HG02970 (cell line): ENCODE results near the gene CDH7.

Source experiments
- ATAC-seq: cut with Tn5 transposase; IDR thresholded peaks from one replicate; pipeline ENCODE4 v1.9.1; 2021; ENCODE audit warnings: mild to moderate bottlenecking, moderate library complexity, moderate number of reproducible peaks; ENCODE audit not compliant: unreplicated experiment, low FRiP score

The CDH7 gene

DNA sequence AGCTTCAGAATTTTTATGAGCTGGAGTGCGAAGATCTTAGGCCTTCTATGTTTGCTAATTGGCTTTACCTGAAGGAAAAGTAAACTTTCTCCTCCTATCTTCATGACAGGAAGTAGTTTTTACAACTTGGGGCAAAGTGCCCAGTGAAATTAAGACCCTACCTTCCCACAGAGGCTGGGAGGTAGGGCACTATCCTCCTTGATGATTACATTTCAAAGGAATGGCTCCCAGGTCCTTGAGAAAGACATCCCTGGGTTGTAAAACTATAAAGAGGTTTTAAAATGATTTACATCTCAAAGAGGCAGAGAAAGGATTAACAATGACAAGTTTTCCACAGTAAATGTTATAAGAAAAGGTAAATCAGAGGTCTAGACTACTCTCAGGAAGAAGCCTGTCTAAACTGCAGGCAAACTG, 155.8 kb downstream of the CDH7 start:
- no peak for ATAC-seq

DNA sequence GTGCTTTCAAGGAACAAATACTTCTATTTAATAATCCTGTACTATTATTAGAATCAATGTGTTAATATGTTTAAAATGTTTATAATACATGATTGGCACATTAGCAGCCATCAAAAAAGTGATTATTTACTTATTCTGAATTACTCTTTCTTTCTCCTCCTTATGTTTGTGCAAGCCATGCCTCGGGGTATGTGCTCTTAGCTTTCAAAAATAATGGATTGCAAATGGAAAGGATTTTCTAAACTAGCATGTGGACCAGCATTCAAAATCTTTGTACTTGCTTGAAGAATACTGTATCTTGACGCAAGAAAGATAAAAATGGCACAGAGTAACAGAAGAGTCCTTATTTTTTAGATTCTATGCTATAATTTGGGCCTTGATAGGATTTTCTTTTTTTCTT, 156.5 kb downstream of the CDH7 start:
- ATAC-seq, result no peak

DNA sequence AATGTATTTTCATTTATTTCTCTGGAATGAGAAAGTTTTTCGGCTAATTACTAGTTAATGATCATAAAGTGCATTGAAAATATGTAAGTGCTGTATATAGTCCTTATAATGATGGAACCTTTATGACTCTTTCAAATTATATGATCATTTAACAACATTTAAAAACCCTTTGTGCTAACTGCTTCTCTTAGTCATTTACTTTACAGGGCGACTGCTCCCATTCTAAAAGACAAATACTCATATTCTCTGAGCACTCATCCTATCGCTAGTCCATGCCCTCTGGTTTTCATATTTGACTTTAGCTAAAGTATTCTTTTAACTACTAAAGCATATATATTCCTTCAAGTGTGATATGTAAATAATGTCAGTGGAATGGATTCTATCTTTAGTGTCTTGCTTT, 168.2 kb downstream of the CDH7 start:
- no peak for ATAC-seq

DNA sequence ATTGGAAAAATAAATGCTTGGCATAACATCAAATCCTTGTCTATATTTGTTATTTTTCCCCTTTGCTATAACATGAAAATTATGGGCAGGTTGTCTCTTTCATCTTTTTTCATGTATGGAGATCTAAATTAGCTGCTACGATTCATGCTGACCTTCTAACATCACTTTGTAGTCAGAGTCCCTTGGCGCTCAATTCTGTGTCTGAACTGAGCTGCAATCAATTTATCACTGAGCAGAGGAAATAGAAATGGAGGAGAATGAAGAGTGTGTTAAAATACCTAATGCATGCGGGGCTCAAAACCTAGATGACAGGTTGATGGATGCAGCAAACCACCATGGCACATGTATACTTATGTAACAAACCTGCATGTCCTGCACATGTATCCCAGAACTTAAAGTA, 168.9 kb downstream of the CDH7 start:
- no peak for ATAC-seq

DNA sequence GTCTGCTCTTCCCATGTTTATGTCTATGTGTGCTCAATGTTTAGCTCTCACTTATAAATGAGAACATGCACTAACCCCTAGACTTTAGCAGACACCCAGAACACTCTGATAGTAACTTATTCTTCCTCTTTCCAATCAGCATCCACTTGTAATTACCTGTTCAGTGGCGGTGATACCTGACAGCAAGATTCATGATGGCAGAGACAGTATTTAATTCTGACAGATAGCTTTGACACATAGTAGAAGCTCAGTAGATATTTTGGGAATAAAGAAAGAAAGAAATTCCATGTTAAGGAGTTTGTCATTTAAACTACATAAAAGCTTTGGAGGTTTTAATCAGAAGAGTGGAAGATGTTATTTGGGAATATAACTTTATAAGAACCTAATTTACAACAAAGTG, 171.3 kb downstream of the CDH7 start:
- no peak for ATAC-seq

DNA sequence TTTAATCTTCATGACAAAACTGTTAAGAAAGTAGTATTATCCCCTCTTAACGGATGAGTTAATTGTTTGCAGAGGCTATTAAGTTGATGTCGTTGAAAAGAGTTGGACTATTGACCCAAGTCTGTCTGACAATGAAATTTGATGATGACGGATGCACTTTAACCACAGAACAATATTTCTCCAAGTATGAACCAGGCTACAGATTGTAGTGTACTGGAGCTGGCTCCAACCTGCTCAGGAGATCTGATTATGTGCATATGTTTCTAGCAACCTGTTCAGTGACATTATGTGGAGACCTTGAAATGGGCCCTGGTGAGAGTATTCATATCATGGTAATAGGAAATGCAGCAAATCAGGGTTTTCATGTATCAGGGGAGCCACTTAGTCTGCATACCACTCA, 174.1 kb downstream of the CDH7 start:
- ATAC-seq, result no peak

DNA sequence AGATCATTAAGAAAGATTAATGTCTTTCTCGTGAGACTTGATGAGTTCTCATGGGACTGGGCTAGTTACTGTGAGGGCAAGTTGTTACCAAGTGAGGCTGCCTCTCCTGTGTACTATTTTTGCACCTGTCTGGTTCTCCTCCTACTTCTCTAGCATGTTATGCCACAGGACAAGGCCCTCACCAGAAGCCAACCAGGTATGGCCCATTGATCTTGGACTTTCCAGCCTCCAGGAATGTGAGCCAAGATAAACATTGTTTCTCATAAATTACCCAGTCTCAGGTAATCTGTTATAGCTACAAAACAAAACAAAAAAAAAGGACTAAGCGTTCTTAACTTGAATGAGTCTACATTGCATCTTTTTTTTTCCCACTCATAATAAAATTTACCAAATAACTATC, 184.1 kb downstream of the CDH7 start:
- no peak for ATAC-seq

DNA sequence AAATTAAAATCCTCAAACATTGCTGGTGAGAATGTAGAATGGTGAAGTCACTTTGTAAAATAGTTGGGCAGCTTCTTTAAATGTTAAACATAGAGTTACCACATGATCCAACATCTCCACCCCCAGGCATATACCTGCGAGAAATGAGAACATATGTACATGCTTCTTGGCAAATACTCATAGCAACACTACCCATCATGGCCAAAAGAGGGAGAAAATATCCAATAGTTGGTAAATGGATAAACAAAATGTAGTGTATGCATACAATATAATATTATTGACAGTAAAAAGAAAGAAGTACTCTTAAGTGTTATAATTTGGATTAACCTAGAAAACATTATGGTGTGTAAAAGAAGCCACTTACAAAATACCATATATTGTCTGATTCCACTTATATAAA, 185.9 kb downstream of the CDH7 start:
- ATAC-seq, result no peak

DNA sequence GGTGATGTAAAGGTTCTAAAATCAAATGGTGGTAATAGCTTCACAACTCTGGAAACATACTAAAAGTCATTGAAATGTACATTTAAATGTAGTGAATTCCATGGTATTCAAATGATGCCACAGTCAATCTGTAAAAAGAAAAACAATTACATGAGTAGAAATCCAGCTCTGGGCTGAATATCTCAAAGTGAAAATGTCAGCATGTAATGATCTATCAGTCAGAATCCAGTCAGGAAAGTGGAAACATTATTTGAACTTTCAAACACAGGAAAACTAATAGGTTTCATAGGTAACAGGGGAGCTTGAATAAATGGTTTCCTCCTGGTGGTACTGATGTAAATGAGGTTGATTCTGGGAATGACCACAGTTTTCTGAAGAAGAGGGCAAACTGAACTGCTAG, 186.4 kb downstream of the CDH7 start:
- ATAC-seq, result no peak

DNA sequence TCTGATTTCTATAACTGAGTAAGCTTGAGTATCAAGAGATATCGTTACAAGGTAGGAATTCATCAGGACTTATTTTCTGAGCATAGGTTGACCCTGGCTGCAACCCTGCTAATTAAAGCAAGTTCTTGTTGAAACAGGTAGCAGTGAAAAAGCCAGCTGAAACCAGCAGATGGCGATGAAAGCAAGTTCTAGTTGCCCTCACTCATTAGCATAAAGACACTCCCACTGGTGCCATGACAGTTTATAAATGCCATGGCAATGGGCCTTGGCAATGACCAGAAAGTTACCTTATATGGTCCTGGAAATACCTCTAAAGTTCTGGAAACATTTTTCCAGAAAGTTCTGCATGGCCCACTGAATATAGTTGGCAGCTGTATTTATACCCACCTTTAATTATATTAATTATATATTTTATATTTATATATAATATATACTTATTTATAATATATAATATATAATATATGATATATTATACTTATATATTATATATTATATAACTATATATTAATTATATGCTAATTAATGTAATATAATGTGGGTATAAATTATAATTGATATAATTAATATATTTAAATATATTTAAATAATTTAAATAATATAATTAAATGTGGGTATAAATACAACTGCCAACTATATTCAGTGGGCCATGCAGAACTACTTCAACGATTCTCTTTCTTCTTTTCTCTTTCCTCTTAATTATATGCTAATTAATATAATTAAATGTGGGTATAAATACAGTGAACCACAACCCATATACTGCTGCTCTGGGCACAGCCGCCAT, 188.0 kb downstream of the CDH7 start:
- no peak for ATAC-seq
